Body of pancreas (tissue), 4 donors: ENCODE measurements around the gene ETS2. TPM values are rescaled to one million over a fixed set of nuclear protein-coding genes. Genes with fewer than 3 reads are reported as not detected.

Source experiments
- ATAC-seq: fragments of 150-250 bp; one replicate; pipeline ENCODE4 v1.9.1; 2016
- DNase-seq, 4 donors: peaks; one replicate each; pipeline ENCODE4 v3.0.0-alpha.2; 2019
- H3K27ac ChIP-seq, 4 donors: fragments of 200-600 bp; sonication (generic); 1 replicate in 3 of 4; 2 replicates in 1 of 4; pipeline versions ENCODE4 v1.5.1 to v1.6.1; 2016 to 2019; ENCODE audit warnings: mild to moderate bottlenecking in 1 of 4, mixed read lengths in 1 of 4, moderate library complexity in 1 of 4
- H3K27me3 ChIP-seq, 2 donors: fragments of 200-600 bp; sonication (generic); one replicate each; pipeline ENCODE4 v1.6.0; 2016; ENCODE audit warnings: mild to moderate bottlenecking in 1 of 2
- H3K36me3 ChIP-seq, 2 donors: fragments of 200-600 bp; sonication (generic); replicated peaks in 1 of 2; 2 replicates each; pipeline ENCODE4 v1.5.1; 2016; ENCODE audit warnings: low read depth in 2 of 2; ENCODE audit not compliant: insufficient read depth in 1 of 2
- H3K4me1 ChIP-seq: fragments of 200-600 bp; sonication (generic); one replicate; pipeline ENCODE4 v1.6.0; 2016
- H3K4me3 ChIP-seq, 2 donors: fragments of 200-600 bp; sonication (generic); 1 replicate in 1 of 2; 2 replicates in 1 of 2; pipeline ENCODE4 v1.5.1; 2016 to 2019
- H3K9me3 ChIP-seq, 3 donors: fragments of 200-600 bp; sonication (generic); 1 replicate in 2 of 3; 2 replicates in 1 of 3; pipeline ENCODE4 v1.5.1; 2016
- POLR2A ChIP-seq, 3 donors: fragments of 450-650 bp; IDR thresholded peaks; one replicate each; pipeline ENCODE4 v1.6.1; 2016; ENCODE audit warnings: antibody characterized with exemption in 3 of 3, mild to moderate bottlenecking in 2 of 3
- WGBS, 2 donors: methylation state at CpG; one replicate each; pipeline ENCODE4 v1.1.5; 2017; 5-methylcytosine and 5-hydroxymethylcytosine counted together
- intact Hi-C: fragments of 100-400 bp; cut with DNase I; formaldehyde crosslinking; loops from one replicate; pipeline ENCODE4 v1.15.1; 2023
- total RNA-seq, 2 donors: library from RNA; depleted of rRNA; stranded (reverse); fragments of >200 nt; gene quantifications; one replicate each; pipeline ENCODE4 v1.1.0, GENCODE V29; 2016
- TF ChIP-seq, protein P1 (sequence below), 7 experiments: fragments of 450-650 bp in 4 of 7; fragments of 200-600 bp in 3 of 7; sonication (generic) in 3 of 7; IDR thresholded peaks; one replicate each; pipeline ENCODE4 v1.5.1; 2016 to 2019; ENCODE audit warnings: antibody characterized with exemption in 7 of 7

ETS2 gene
- total RNA-seq, 2 donors from 2014 or later: 17.9 to 25.7 TPM

DNA sequence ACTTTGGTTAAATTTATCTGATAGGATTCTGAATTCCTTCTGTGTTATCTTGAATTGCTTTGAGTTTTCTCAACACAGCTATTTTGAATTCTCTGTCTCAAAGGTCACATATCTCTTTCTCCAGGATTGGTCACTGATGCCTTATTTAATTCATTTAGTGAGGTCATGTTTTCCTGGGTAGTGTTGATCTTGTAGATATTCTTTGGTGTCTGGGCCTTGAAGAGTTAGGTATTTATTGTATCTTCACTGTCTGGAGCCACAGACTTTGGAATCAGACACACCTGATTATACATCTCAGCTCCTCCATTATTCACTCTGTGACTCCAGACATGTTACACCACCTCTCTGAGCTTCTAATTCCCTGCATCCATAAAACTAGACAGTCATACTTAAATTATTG, 34.2 kb upstream of the ETS2 start:
- Histone ChIP-seq H3K9me3 (no peaks in the 10 kb centered on the region), H3K27ac (no peak overlapping the region), H3K4me3 (no peak overlapping the region), H3K27me3 (no peaks in the 10 kb centered on the region), H3K36me3 (no peaks in the 10 kb centered on the region), H3K4me1 (peaks cover 17% of the 10 kb centered on the region)
- intact Hi-C loops: no loop called here
- ATAC-seq (no peak), DNase-seq (no peak)
- TF ChIP-seq, protein P1, sequence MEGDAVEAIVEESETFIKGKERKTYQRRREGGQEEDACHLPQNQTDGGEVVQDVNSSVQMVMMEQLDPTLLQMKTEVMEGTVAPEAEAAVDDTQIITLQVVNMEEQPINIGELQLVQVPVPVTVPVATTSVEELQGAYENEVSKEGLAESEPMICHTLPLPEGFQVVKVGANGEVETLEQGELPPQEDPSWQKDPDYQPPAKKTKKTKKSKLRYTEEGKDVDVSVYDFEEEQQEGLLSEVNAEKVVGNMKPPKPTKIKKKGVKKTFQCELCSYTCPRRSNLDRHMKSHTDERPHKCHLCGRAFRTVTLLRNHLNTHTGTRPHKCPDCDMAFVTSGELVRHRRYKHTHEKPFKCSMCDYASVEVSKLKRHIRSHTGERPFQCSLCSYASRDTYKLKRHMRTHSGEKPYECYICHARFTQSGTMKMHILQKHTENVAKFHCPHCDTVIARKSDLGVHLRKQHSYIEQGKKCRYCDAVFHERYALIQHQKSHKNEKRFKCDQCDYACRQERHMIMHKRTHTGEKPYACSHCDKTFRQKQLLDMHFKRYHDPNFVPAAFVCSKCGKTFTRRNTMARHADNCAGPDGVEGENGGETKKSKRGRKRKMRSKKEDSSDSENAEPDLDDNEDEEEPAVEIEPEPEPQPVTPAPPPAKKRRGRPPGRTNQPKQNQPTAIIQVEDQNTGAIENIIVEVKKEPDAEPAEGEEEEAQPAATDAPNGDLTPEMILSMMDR (IDR thresholded peaks at IDR 0.05): no peak

DNA sequence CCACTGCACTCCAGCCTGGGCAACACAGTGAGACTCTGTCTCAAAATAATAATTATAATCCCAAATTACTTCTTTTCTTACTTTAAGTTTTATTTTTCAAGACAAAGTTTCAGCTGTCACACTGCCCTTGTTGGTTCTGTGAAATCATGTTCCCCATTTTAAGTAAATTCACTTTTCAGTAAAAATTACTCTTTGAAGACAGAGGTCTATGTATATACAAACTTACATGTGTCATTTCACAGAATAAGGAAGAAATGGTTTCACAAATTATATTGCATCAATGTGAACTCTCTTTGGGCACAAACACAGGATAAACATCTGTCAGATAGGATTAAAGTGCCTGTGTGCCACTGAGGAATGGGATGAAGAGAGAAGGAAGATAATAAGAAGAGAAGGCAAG, 33.1 kb upstream of the ETS2 start:
- Histone ChIP-seq H3K27ac (no peak overlapping the region), H3K36me3 (no peaks in the 10 kb centered on the region), H3K4me3 (no peak overlapping the region), H3K4me1 (peaks cover 7% of the 10 kb centered on the region), H3K9me3 (no peaks in the 10 kb centered on the region), H3K27me3 (no peaks in the 10 kb centered on the region)
- no peak for TF ChIP-seq POLR2A (IDR thresholded peaks at IDR 0.05)
- TF ChIP-seq, protein P1 (IDR thresholded peaks at IDR 0.05): no peak
- DNase-seq: no peak
- ATAC-seq: no peak
- intact Hi-C loops: no loop called here

- 67 to 73% methylated on average over 18 of the region's 18 CpGs for WGBS, 2 donors
- TF ChIP-seq, protein P1 (IDR thresholded peaks at IDR 0.05): no peak
- no peak for TF ChIP-seq POLR2A (IDR thresholded peaks at IDR 0.05)
- no peaks in the 10 kb centered on the region for H3K36me3 ChIP-seq
- ATAC-seq (peak; percentile 52), DNase-seq (peak in 1 of 4 donors; percentile 25)
- H3K27ac ChIP-seq: peak overlapping the region in 2 of 4 donors; percentile 9 to 39
- no peak overlapping the region for H3K4me3 ChIP-seq
- H3K4me1 ChIP-seq: peaks cover 4% of the 10 kb centered on the region
- no peaks in the 10 kb centered on the region for H3K9me3 ChIP-seq
- intact Hi-C loops: no loop called here
- H3K27me3 ChIP-seq: no peaks in the 10 kb centered on the region
Measured at GRCh38 chr21:38773099-38774061, 32.3 kb upstream of the ETS2 start.

DNA sequence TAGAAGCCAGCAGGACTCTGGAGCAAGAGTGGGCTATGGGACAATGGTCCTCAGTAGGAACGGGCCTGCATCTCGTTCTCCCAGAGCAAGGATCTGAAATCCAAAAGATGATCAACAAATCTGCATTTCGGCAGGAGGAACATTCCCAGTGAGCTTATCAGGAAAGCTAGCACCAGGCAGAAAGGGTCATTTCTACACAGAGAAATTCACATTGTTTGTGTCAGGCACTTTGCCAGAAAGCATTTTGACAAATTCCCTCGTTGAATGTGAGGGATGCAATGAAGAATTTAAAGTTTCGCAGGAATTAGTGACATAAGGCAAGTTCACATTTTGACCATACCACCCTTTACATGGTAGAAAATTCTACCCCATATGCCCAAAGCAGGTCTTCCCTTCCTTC, 31.6 kb upstream of the ETS2 start:
- H3K27ac ChIP-seq: peak overlapping the region in 2 of 4 donors; percentile 9 to 39
- ATAC-seq: peak; percentile 47
- TF ChIP-seq, protein P1 (IDR thresholded peaks at IDR 0.05): no peak
- no peak for TF ChIP-seq POLR2A (IDR thresholded peaks at IDR 0.05)
- H3K4me1 ChIP-seq: peaks cover 4% of the 10 kb centered on the region
- intact Hi-C loops: no loop called here
- 48% methylated on average over 5 of the region's 5 CpGs for WGBS, 2 donors
- no peaks in the 10 kb centered on the region for H3K9me3 ChIP-seq
- no peaks in the 10 kb centered on the region for H3K27me3 ChIP-seq
- H3K36me3 ChIP-seq: no peaks in the 10 kb centered on the region
- no peak overlapping the region for H3K4me3 ChIP-seq
- no peak for DNase-seq
